GM19397 (cell line): ENCODE data around the gene RBM12.

ENCODE experiments used
- ATAC-seq: cut with Tn5 transposase; IDR thresholded peaks from one replicate; pipeline ENCODE4 v1.9.1; 2021; ENCODE audit warnings: mild to moderate bottlenecking, moderate library complexity; ENCODE audit not compliant: unreplicated experiment

The RBM12 gene

DNA sequence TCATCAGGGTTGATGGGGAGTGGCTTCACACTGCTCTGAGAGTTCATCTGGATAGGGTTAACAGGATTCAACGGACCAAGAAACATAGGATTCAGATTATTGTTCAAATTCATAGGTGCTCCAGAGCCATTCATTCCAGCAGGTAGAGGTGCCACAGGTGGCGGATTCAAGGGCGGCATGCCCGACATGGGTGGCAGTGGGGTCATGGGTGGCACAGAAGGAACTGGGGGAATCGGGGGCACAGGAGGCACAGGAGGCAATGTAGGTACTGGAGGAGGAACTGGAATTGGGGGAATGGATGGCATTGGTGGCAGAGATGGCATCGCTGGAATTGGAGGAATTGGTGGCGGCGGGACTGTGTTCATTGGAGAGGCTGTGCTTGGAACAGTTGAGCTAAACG is 10.3 kb downstream of the RBM12 start:
- no peak for ATAC-seq

DNA sequence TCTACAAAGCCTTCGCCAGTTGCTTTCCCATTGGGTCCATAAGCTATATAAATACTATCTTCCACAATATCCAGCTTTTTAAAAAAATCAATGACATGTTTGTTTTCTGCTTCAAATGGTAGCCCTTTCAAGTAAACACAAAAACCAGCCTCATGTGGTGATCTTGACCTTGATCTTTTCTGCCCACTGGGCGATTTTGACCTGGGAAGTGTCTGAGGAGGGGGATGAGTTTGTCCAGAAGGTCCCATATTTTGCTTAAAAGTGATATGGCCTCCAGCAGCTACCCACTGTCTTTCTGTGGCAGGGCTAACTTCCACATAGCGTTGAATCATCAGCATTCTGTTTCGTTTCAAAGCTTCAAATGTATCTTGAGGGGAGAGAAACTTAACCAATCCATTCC is 10.8 kb downstream of the RBM12 start:
- ATAC-seq, result no peak

DNA sequence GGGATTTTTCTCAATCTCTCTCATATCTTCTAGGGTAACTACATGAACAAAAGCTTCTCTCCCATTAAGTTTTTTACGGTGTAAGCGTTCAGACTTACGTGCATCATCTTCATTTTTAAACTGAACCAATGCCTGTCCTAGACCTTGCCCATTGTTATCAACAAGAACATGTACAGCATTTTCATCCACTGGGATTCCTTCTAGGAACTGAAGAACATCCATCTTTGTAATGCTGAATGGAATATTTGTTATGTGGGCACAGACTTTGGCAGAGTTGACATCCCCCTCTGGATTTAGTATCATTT is 11.3 kb downstream of the RBM12 start:
- ATAC-seq, result no peak

DNA sequence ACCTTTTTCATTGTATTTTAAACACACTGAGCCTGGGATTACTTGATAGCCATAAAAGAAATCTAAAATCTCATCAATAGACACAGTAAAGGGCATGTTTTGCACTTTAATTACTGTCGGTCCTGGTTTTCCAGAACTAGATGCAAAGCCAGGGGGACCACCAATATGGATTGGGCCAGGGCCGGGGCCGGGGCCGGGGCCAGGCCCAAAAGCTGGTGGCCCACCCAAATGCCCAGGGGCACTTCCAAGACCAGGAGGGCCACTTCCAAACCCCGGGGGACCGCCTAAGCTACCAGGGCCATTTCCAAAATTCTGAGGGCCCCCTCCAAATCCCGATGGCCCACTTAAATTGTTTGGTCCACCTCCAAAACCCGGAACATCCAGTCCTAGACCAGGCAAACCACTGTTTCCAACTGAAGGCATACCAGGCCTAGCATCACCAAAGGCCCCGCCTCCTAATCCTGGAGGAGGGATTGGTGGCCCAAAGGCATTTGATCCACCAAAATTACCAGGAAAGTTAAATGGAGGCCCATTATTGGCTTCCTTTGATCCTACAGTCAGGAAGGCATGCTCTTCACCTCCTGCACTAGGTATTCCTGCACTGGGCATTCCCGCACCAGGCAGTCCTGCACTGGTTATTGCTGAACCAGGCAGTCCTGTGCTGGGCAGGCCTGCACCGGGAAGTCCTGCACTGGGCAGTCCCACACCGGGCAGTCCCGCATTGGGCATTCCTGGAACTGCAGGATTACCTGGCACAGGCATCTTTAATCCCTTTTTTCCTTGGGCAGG is 11.9 kb downstream of the RBM12 start:
- ATAC-seq, result no peak

DNA sequence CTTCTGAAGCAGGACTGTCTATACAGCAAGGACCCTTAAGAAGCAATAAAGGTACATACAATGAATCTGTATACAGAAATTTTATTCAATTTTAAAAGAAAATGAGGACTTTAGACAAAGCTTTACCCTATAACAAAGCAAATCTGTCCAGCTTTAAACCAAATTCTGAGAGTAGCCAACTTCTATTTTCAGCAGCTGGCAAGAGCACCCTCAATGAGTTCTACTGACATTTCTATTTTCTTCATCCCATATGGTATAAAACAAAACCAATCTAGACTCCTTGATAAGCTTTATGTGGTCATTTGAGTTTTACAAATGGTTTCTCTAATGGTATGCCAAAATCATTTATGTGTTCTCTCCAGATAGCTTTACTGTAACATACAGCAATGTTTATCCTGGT is 12.7 kb downstream of the RBM12 start:
- ATAC-seq, result no peak

DNA sequence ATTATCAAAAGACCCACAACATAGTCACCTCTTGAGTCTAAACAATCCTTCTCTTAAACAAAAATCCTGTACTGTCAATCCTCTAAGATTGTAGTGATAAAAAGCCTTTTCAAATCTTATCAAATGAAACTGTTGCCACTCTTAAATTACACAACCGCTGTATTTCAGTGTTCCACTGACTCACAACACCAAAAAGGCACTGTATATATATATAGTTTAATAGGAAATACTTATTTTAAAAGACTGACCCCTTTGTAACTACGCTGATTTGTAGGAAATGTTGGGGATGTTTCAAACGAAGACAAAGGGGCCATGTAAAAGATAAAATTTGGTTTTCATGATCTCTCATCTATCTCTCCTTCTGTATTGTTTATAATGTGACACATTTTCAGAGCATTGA is 14.1 kb downstream of the RBM12 start:
- no peak for ATAC-seq

DNA sequence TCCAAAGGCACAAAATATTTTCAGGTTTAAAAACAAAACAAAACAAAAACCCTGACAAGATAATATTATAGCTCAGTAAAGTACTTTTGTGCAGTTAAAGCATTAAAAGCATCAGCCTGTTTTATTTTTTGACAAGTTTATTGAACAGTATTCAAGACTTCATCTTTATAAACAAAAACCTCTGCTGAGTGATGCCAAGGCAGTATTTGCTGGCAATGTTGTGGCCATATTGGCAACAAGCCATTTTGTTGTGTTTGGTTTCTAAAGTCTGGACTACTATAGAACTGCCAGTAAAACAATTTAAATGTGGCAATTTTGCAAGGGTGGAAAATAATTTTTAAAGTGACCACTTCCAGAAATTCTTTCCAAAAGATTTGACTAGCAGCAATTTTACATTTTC is 15.9 kb downstream of the RBM12 start:
- no peak for ATAC-seq

DNA sequence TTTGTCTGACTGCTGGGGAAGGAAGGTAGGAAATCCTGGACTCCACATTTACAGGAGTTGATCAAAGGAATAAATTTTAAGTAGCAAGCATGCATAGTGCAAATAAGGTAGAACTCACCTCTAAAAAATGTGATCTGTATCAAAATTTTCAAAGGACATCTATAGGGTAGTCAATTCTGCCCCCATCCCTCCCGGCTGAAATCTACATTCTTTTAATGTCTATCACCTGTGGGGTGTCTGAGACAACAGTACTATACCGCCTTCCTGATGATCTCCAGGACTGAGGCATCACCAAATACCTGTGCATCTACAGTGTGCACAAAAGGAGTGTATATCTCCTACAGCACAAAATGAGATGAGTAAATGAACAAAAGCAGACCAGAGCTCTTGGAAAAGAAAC is 19.9 kb downstream of the RBM12 start:
- no peak for ATAC-seq

DNA sequence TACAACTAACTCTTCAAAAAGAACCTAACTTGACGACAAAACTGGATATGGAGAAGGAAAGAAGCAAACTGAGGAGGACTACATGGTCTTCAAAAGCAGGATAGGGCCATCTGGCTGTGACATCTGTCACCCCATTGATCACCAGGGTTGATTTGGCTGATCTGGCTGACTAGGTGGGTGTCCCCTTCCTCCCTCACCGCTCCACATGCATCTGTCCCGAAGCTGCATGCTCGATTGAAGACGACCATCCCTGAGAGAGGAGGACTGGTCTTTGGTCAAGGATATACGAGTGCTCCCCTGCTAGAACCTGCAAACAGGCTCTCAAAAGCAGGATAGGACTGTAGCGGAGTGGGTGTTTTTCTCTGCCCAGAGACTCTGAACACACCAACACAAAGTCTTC is 21.7 kb downstream of the RBM12 start:
- ATAC-seq, result no peak

DNA sequence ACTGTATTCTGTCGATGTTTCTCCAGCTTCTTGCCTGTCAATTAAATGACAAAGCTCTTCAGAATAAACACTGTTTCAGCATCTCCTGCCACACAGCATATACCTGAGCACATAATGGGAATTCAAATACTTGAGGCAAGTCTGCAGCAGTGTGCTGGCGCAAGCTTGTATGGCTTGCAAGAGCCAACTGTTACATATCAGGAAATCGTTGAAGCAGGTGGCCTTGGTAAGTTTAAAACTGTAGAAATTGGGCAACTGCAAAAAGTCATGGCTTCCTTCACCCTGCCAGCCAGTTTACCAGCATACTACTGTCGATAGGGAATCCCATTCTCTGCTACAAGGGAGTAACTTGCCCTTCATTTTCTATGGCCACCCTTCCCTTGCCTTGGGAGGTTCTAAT is 23.0 kb downstream of the RBM12 start:
- no peak for ATAC-seq

DNA sequence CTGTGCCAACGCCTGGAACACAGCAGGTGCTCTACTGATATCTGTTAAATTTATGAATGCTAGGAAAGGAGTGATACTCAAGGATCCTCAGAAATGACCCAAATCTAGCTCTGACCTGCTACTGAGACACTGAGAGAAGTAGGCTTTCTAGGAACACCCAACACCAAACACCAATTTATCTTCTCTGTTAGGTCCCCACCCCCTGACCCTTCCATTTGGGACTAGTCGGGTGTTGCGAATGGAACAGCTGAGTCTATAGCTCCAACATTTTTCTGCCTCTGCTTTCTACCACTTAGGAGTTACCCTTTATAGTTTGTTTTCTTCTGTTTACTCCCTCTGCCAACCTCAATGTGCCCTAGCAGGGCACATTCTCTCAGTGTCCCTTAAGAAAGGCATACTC is 24.0 kb downstream of the RBM12 start:
- no peak for ATAC-seq

DNA sequence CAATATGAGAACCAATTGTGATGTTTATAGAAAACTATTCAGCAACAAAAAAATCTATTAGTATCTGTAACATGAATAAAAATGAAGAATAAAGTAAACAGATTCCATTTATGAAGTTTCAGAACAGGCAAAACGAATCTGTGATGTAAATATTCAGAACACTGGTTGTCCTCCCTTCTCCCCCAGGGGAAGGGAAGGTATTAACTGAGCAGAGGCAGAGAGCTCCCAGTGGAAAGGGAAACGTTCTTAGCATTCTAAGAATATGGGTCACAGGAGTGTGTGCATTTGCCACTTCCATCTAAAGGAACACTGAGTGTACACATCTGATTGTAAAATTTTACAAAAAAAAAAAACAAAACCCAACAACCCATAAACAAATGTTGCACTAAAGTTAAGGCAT is 25.9 kb downstream of the RBM12 start:
- no peak for ATAC-seq

DNA sequence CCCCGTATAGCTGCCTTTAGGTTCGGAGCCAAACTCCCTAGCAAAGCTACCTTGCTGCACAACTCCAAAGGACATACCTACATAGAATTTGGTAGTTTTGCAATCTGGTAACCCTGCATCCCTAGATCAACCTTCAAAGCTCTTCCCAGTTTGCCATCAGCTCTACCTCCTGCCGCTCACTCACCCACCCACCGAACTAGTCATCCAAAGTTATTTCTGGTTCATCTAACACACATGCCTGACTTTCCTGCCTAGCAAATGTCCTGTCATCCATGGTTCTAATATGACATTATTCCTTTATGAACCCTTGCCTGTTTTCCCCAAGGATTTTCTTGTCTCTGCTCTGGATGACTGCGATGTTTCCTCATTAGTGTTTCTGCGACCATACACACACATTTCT is 27.4 kb downstream of the RBM12 start:
- no peak for ATAC-seq

DNA sequence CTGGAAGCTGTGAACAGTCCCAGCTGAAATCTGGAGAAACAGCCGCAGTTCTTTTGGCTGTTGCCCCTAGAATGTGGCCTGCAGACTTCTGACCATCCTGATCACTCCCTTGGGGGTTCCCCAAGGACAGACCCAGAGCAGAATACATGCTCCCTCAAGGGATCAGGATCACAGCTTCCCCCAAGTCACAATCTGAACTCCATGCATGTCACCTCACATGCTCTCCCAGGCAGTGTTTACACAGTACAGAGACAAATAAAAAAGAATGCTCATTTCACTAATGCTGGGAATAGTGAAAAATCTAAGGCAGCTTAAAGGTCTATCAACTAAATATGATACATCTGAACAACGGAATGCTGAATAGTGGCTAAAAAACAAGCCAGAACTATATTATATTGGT is 28.6 kb downstream of the RBM12 start:
- no peak for ATAC-seq

DNA sequence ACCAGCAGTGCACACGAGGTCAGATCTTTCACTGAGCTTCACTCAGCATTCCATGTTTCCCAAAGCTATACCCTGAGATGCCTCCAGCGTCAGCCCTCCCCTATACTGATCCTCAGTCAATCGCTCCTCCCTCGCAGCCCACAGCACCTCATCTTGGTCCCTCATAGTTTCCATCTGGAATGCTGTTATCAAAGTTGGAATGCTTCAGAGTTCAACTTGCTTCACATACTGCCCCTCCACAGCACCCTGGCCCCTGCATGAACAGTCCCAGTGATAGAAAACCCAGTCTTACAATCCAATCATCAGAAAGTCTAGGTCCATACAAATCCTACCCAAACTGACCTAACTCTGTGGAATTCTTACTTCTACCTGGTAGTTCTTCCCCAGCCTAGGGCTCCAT is 29.0 kb downstream of the RBM12 start:
- no peak for ATAC-seq

DNA sequence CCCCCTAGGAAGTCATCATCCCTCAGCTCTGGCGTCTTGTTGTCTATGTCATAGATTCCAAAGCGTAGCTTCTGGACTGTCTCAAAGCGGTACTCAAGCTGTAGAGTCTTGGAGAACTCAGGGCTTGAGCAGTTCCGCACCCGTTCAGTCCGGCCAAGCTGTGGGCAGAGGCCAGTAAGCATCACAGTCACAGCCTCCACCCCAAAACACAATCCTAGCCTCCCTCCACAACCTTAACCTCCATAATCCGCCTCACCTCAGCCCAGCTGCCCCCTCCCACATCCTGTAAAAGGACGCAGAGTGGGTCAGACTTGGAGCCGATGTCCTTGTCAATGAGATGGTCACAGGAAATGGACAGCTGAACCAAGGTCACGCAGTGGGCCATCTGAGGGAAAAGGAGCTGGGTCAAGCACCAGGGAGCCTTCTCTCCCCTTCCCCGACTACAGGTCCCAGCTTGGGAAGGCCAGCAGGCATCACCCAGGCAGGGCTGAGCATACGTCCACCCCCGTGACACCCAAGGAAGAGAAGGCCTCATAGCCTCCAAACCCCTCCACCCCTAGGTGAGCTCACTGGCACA is 32.1 kb downstream of the RBM12 start:
- no peak for ATAC-seq

DNA sequence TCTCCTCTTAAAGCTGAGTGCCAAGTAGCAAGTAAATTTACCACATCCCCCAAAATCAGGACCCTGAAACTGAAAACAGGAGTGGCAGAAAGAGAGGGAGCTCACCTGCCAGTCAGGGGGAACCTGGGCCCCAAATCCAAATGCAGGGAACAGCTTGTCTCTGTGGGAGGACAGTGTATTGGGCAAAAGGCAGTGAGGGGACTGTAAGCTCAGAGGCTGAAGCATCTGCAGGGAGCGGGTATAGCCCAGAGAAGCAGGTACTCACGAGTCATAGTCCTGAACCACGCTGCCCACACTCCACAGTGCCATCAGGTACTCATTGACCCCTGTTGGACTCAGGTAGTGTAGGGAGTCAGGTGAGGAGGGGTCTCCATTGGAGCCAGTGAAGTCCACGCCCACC is 34.1 kb downstream of the RBM12 start:
- ATAC-seq, result no peak

DNA sequence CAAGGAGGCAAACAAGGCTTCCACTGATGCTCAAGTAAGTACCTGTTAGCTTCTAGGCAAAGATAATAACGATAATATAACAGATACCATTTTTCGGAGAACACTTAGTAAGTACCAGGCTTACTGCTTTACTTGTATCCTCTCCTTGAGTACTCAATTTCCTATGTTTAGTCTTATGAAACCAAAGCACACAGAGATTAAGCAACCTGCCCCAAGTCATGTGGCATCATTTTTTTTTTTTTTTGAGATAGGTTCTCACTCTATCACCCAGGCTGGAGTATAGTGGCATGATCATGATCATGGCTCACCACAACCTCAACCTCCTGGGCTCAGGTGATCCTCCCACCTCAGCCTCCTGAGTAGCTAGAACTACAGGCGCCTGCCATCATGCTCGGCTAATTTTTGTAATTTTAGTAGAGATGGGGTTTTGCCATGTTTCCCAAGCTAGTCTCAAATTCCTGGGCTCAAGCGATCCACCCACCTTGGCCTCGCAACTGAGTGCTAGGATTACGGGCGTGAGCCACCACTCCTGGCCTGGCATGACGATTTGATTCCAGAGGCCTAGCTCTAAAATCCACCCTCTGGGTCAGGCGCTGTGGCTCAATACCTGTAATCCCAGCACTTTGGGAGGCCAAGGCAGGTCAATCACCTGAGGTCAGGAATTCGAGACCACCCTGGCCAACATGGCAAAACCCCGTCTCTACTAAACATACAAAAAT is 35.1 kb downstream of the RBM12 start:
- ATAC-seq, result no peak

DNA sequence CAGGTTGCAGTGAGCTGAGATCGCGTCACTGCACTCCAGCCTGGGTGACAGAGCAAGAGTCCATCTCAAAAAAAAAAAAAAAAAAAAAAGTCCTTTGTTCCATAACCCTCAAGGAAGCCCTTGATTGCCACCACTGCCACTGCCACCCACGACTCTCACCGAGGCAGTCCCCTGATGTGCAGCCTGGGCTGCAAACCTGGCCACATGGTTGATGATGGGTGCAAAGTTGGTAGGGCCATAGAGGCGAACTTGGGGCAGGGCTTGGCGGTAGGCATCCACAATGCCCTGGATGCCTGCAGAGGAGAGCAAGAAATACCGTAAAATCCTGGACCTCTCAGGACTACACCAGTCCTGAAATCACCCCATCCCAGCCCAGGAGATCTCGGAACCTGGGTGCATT is 37.6 kb downstream of the RBM12 start:
- ATAC-seq, result no peak

DNA sequence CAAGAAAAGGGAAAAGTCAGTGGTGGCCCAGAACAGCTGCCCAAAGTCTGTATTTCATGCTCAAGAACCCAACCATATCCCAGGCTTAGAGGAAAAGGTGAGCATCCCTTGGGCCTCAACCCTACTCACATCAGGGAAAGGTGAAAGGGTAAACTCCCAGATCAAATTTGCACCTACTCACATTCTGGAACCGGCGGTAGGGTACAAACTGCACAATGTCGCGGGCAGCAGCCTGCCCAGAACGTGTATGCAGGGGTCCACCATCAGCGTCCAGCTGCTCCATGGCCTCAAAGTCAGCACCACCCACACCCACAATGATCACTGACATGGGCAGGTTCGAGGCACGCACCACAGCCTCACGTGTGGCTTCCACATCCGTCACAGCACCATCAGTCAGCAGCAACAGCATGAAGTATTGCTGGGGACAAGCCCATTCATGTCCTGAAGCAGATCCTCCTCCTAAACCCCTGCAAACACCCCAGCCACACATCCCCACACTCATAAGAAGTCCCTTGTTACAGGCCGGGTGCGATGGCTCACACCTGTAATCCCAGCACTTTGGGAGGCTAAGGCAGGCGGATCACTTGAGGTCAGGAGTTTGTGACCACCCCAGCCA is 38.2 kb downstream of the RBM12 start:
- no peak for ATAC-seq

DNA sequence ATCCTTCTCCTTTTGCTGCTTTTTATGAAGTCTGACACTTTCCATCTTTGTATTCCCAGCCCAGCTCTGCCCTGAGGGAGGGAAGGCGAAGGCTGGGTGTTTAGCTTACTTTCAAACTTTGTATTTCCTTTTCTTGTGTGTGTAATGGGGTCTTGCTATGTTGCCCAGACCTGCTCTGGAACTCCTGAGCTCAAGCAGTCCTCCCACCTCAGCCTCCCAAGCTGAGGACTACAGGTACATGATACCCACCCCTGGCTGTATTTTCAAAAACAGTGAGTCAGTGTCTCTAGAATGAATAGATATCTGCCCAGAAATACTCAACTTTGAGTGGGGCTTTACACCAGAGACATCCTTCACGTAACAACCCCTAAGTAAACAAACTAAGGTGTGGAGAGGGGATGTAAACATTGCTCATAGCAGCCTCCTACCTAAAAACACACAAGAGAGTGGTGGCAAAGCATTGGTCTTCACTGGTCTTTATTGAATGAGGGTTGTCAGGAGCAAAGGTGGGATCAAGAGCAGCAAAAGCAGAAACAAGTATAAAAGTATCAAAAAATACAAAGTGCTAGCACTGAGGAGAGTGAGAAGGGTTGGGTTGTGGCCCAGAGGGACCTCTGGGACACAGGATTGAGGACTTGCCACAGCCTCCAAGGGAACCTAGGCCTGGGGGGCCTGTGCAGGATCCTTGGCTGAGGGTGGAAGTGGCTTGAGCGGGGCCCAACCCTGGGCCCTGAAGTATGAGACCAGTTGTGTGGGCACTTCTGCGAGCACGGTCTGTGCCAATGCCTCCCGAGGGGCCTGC is 38.9 kb downstream of the RBM12 start:
- ATAC-seq, result no peak
